ENCODE data around the gene H6PD.

DNA sequence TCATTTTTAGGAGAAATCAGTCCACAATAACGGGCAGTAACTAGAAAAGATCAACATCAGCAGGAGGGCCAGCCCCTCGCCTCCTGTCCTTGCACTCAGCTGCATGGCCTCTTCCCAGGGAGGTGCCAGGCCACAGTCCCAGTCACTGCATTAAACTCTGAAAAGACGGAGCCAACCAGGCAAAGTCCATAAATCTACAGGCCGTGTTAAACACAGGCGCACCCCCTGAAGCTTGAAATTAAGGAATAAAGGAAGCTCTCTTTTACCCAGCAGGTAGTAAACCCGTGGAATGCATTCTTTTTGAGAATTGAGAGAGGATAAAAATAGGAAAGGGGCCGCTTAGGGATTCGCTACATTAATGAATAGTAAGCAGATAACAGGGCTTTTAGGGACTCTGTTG lies 18.4 kb downstream of the H6PD start:
- TF ChIP-seq TEAD4 (IDR thresholded peaks at IDR 0.05) = peak; percentile 77
- TF ChIP-seq, protein P1, sequence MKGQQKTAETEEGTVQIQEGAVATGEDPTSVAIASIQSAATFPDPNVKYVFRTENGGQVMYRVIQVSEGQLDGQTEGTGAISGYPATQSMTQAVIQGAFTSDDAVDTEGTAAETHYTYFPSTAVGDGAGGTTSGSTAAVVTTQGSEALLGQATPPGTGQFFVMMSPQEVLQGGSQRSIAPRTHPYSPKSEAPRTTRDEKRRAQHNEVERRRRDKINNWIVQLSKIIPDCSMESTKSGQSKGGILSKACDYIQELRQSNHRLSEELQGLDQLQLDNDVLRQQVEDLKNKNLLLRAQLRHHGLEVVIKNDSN (IDR thresholded peaks at IDR 0.05) = no peak

All from Ishikawa (cell line).